HG02759 (cell line): ENCODE measurements around the gene LMF2.

ENCODE experiments used
- ATAC-seq: cut with Tn5 transposase; IDR thresholded peaks from one replicate; pipeline ENCODE4 v1.9.1; 2021; ENCODE audit warnings: mild to moderate bottlenecking, moderate library complexity; ENCODE audit not compliant: unreplicated experiment

LMF2 gene

GRCh38 chr22:50467773-50468440, 39.6 kb downstream of the LMF2 start:
- ATAC-seq = no peak

GRCh38 chr22:50467341-50467740, 40.2 kb downstream of the LMF2 start:
- ATAC-seq = no peak

GRCh38 chr22:50465066-50465930, 42.2 kb downstream of the LMF2 start:
- no peak for ATAC-seq

- no peak for ATAC-seq
These were observed 43.1 kb downstream of the LMF2 start for GRCh38 chr22:50464451-50464850.

GRCh38 chr22:50463188-50463900, 44.2 kb downstream of the LMF2 start:
- ATAC-seq = no peak

GRCh38 chr22:50461979-50462540, 45.4 kb downstream of the LMF2 start:
- ATAC-seq = no peak

- ATAC-seq = no peak
These were observed 46.0 kb downstream of the LMF2 start for GRCh38 chr22:50461536-50461935.

- no peak for ATAC-seq
These were observed 46.6 kb downstream of the LMF2 start for GRCh38 chr22:50460938-50461337.

- ATAC-seq = no peak
These were observed 47.9 kb downstream of the LMF2 start for GRCh38 chr22:50459496-50460140.

- no peak for ATAC-seq
These were observed 48.5 kb downstream of the LMF2 start for GRCh38 chr22:50459016-50459415.

- no peak for ATAC-seq
These were observed 50.9 kb downstream of the LMF2 start for GRCh38 chr22:50456466-50457234.

GRCh38 chr22:50456026-50456425, 51.5 kb downstream of the LMF2 start:
- ATAC-seq = no peak

GRCh38 chr22:50455201-50455600, 52.3 kb downstream of the LMF2 start:
- ATAC-seq = no peak

- no peak for ATAC-seq
These were observed 52.9 kb downstream of the LMF2 start for GRCh38 chr22:50454556-50455075.
